Muscle of arm (tissue), 12 donors: ENCODE data around the gene UBALD2. TPM values are rescaled to one million over a fixed set of nuclear protein-coding genes. Genes with fewer than 3 reads are reported as not detected.
"Not testable (repeated sequence)": the region's sequence is repeated elsewhere in the genome, so short reads cannot be mapped to it uniquely, and the experiment has no call there.

Source experiments
- DNase-seq: peaks from one replicate; pipeline ENCODE4 v3.0.0-alpha.2; 2013
- polyA plus RNA-seq, 12 donors: library from polyadenylated mRNA; unstranded; fragments of 120-200 nt; gene quantifications; one replicate each; pipeline ENCODE4 v1.2.1, GENCODE V29; 2013; ENCODE audit not compliant: insufficient read length in 12 of 12

Gene UBALD2
- polyA plus RNA-seq, 12 donors: 10.1 to 93.7 (median 18.1) TPM; not detected in 1

DNA sequence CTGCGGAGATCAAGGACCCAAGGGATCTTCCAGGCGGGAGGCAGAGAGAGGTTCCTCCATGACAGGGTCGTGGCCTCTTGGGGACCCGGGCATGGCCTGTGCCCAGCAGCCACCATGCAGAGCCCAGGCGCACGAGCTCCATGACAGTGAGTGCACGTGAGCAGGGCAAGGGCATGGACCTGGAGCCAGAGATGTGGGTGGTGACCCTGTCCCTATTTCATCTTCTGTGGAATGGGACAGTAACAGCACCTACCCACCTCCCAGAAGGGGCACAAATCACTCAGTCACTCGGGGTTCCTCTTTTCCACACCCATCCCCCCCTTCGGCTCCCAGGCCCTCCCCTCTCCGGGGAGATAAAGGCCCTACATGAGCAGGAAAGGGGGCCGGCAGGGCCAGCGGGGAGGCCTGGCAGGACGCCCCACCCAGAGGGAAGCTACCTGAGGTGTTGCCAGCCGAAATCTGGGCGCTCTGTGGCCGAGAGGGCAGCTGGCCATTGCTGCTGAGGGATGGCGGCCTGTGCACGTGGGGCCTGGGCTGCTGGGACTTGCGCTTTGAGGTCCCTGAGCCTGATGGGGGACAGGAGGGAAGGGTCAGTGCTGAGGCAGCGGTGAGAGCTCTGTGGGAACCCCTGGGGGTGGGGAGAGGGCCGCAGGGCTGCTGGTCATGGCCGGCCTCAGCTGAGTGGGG is 10.4 kb downstream of the UBALD2 start:
- DNase-seq: no peak

DNA sequence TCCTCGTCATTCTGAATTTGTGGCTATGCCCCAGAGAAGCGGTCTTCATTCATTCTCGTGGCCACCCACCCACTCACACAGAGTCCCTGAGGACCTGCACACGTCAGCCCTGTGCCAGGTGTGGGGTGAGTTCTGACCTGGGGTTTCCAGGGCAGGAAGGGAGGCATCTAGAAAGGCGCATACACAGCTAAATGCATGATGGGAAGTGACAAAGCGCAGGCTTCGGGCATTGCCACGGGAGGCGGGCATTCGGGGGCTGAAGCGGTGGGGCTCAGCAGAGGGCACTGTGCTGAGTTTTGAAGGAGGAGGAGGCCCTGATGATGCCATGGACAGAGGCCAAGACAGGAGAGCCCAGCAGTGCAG is 10.9 kb downstream of the UBALD2 start:
- no peak for DNase-seq

DNA sequence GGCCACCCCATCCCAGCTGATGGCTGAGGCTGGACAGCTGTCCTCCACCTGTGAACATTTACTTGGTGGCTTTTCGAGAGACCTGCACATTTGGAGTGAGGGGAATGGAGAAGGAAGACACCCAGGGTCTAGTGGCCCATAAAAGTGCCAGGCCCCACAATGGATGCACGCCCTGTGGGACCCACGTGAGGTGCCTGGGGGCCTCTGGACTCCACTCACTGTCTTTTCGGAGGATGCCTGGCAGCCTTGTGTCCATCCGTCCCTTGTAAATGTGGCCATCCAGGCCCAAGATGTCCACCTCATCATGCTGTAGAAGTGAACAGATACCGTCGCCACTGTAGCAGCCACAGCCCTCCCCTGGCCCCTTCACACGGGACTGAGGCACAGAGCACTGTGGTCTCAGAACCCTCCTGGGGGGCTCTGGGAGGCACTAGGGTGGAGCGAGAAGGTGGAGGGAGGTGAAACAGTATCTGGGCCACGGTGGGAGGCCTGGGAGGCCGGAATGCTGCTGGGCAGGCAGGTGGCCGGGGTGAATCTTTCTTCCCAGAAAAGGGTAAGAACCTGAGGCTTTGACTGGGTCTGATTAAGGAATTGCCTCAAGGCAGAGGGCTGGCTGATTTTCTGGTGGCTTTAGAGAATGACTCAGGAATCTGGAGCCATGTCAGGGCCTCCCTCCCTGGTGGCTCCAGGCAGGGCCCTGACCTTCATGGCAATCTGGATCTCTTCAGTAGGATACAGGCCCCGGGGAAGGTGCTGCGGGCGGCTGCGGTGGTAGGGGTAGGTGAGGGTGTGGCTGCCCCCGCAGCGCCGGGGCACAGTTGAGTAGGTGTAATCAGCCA is 11.5 kb downstream of the UBALD2 start:
- no peak for DNase-seq

DNA sequence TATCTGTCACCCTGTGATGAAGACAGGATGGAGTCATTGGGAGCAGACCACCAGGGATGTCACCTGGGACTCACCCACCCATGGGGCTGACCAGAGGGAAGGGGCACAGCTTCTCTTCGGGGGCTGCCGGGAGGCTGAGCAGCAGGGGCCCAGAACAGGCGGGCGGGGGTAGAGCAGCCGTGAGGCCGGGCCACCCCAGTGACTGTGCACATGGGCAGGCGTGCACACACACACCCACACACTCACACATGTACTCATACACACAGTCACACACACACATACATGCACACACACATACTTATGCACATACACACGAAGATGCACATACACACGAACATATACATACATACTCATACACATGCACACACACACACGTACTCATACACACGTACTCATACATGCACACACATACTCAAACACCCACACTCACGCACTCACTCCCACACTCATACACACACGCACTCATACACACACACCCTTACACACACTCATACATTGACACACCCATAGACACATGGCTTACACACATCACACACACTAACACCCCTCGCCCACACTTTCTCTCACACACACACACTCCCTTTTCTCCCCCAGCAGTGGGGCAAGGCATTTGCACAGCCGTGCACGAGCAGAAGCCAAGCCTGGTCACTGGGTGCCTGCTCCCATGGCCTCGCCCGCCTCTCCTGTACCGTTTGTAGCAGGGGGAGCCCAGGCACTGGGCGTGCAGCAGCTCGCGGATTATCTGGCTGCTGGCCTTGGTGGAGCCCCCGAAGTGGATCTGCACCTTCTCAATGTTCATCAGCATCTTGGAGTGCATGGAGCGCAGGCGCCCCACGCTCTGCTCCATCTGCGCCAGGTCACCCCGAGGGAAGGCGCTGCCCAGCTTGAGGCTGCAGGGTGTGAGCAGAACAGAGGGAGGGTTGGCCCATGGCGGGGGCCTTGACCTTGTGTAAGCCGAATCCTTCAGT is 12.4 kb downstream of the UBALD2 start:
- DNase-seq: no peak

DNA sequence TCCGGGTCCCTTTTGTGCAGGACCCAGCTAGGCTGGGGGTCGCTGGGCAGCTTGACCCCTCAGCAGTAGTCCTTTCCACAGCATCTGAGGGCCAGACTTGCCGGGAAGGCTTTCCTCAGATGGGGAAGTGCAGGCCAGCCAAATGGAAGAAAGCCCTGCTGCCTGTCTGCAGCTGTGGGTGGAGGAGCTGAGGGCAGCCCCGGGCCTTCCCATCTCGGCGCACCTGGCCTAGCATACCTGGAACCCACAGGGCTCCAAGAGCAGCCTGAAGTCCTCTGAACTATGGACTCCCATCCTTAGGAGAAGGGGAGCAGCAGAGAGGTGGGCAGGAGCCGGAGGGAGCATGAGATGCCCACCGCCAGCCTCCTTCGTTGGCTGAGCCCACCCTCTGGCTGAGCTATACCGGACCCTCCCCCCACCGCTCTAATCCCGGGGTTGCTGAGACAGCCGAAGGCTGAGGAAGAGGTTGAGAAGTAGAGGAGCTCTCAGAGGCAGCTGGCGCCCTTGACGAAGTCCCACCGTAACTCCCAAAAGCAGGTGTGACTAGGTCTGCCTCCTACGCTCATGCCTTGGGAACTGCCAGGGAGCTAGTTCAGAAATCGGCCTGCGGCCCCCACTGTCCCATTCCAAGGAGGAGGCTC is 13.2 kb downstream of the UBALD2 start:
- DNase-seq: no peak

DNA sequence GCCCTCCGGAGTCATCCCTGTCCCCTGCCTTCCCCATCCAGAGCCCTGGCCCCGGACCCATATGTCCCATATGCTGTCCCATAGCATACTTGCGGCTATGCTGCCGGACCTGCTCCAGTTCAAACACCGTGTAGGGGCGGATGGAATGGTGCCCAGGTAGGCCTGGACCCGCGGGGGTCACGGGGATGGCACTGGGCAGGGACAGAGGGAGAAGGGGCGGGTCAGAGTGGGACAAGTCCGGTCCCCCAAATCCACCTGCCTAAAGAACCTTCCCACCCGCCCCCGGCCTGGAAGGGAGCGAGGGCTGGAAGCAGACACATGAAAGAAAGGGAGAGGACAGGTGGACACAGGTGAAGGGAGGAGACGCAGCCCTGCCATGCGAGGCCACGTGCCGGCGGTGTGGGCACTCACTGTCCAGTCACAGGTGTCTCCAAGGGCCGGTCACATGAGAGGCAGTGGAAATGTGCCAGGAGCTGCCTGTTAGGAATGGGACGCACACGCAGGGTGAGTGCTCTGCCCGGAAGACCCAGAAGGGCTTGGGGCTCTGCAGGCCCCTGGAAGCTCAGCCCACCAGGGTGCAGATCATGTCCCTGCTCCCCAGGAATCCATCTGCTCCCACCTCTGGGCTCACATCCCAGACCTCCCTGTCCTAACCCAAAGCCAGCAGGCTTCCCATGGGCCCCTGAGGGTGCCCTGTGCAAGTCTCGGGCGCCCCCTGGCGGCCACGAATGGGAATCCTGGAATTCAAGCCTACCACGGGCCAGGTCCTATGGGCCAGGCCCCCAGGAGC is 14.0 kb downstream of the UBALD2 start:
- peak; percentile 86 for DNase-seq

DNA sequence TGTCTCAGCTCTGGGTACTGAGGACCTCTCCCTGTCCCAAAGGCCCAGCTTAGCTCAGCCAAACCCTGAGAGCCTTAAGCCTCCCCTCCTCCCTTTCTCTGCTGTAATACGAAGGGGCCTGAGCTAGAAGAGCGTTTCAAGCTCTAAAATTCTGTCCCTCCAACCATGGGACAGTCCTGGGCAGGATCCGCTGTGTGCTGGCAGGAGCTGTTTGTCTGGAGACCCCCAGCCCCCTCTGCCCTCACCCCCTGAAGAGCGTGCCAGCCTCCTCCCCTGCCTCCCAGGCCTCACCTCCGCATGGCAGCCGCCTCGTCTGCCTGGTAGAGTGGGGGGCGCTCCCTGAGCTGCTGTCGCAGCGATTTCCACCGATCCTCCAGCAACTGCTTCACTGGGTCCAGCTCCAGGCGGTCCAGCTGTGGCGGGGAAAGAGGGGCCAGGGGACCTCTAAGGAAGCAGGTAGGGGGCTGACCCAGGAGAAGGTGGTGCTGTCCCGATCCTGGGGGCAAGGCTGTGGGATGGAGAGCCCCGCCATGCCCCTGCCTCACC is 14.7 kb downstream of the UBALD2 start:
- no peak for DNase-seq

DNA sequence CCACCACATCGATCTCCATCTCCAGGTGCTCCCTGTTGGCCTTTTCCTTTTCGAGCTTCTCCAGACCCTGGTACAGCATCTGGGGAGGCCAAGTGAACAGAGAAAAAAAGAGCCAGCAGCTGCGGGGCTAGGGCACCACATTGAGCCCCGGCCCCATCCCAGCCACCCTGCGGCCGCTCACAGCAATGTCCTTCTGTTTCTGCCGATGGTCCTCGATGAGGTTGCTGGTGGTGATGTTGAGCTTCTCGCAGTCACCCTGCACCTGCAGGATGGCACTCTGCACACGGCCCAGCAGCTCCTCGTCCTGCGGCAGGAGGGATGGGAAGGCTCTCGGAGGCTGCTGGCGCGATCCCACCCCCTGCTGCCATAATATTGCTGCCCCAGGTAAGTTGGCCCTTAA is 15.5 kb downstream of the UBALD2 start:
- no peak for DNase-seq

DNA sequence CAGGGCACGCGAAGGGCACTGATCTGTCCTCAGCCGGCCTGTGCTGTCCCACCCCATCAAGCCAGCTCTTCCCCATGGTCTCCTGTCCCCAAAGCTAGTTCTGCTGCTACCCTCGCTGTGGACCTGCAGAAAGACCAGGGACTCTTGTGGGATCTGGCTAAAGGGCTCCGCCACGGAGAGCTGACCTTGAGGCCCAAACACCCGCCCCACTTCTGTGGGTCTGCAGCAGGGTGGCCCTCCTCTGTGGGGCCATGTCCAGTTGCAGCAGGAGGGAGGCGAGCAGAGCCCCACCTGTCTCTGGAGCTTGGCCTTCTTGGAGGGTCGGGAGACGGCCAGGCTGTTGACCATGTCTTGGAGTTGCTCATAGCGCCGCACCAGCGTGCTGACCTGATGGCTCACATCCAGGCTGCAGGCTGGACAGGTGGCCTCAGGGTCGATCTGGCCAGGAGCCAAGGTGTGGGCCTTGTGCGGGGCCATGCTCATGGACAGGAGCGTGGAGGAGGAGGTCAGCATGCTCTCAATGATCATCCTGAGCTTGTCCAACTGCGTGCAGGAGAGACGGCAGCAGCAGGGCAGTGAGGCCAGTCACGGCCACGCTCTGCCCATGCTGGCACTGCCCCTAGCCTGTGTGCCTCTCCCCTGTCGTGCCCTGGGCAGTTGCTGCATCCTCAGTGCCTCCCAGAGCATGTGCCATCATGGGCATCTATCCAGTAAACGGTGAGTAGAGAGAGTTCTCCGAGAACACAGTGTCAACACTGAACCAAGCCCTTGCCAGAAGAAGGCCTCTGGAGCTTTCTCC is 16.6 kb downstream of the UBALD2 start:
- DNase-seq: no peak

DNA sequence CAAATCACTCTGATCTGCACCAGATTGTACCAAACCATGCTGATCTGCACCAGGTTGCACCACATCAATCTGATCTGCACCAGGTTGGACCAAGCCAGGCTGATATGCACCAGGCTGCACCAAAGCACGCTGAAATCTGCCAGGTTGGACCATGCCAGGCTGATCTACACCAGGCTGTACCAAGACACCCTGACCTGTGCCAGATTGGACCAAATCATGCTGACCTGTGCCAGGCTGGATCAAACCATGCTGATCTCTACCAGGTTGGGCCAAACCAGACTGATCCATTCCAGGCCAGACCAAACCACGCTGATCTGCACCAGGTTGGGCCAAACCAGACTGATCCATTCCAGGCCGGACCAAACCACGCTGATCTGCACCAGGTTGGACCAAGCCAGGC is 27.4 kb downstream of the UBALD2 start:
- no peak for DNase-seq

DNA sequence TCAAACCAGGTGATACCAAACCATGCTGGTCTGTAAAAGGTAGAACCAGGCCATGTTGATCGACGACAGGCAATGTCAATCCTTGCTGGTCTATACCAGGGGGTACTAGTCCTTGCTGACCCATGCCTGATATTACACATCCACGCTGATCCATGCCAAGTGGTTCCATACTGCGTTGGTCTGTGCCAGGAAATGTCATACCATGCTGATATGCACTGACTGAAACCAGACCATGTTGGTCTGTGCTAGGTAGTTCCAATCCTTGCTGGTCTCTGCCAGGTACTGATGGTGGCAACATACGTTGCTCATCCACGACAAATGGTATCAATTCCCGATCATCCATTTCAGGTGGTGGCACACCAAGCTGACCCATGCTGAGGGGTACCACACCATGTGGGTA is 28.0 kb downstream of the UBALD2 start:
- DNase-seq: no peak

DNA sequence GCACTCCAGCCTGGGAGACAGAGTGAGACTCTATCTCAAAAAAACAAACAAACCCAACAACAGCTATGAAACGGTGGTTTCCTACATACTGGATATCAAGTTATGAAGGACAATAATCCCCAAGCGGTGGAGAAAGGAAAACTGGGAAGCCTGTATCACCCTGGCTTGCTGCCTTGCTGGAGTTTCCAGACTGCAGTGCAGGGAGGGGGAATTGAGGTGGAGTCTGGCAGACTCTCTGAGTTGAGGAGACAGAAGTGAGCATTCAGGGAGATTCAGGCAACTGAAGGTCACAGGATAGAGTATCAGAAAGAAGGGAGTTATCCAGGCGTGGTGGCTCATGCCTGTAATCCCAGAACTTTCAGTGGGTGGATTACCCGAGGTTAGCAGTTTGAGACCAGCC is 31.0 kb downstream of the UBALD2 start:
- peak; percentile 75 for DNase-seq

DNA sequence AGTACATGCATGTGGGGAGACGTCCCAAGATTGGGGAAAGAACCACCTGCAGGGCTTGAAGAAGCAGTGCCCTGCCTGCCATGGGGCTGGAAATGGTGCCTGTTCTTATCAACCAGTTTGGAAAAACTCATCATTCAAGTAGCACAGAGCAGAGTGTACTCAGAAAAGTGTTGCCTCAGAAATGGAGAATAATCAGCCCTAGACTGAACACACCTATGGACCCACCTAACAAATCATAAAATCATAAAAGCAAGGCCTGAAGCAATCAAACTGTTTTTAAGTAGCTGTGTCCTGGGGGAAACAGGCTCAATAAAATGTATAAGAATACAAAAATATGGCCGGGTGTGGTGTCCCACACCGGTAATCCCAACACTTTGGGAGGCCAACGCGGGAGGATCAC is 31.7 kb downstream of the UBALD2 start:
- no peak for DNase-seq

DNA sequence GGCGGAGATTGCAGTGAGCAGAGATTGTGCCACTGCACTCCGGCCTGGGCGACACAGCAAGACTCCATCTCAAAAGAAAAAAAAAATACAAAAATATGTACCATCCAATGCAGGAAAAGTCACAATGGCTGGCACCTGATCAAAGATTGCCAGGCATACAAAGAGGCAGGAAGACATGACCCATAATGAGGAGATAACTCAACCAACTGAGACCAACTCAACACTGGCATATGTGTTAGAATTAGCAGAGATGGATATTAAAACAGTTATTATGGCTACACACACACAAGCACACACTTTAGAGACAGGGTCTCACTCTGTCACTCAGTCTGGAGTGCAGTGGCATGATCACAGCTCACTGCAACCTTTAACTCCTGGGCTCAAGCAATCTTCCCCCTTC is 32.3 kb downstream of the UBALD2 start:
- DNase-seq: no peak

DNA sequence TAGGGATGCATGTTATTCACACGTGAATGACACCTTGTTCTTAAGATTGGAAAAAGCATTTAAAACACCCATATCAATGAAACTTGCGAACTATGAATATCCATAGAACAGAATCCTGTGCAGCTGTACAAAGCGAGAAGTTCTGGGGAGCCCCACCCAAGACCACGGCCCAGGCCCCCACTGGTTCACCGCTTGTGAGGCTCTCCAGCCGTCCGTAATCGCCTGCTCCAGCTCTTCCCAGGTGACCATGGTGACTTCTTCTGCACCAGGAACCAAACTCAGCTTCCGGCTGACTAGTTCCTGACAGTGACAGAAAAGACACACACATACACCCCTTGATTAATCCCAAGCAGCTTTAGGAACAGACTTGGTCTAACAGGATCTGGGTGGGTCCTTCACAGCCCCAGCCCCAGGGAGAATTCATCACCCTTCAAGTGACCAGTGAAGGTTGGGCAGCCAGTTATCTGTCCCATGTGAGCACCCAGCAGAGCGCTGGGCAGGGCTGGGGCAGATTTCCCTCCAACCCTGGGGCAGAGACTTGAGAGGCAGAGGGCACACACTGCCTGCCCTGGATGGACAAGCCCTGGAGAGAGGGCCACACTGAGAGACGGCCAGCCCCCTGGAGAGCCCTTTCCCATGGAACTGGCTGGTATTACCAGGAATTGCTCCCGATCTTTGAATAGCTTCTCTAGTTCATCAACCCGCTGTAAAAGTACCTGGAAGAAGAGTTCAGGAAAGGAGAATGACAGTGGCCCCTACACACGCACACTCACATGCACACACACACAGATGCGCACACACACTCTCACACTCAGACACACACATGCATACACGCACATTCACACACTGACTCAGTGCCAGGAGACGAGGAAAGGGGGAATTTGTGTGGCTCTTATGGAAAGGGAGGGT is 39.3 kb downstream of the UBALD2 start:
- DNase-seq: no peak

DNA sequence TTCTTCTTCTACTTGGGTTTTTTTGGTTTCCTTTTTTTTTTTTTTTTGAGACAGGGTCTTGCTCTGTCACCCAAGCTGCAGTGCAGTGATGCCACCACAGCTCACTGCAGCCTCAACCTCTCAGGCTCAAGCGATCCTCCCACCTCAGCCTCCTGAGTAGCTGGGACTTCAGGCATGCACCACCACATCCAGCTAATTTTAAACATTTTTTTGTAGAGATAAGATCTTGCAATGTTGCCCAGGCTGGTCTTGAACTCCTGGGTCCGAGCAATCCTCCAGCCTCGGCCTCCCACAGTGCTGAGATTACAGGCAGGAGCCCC is 39.9 kb downstream of the UBALD2 start:
- DNase-seq: not testable (repeated sequence)

DNA sequence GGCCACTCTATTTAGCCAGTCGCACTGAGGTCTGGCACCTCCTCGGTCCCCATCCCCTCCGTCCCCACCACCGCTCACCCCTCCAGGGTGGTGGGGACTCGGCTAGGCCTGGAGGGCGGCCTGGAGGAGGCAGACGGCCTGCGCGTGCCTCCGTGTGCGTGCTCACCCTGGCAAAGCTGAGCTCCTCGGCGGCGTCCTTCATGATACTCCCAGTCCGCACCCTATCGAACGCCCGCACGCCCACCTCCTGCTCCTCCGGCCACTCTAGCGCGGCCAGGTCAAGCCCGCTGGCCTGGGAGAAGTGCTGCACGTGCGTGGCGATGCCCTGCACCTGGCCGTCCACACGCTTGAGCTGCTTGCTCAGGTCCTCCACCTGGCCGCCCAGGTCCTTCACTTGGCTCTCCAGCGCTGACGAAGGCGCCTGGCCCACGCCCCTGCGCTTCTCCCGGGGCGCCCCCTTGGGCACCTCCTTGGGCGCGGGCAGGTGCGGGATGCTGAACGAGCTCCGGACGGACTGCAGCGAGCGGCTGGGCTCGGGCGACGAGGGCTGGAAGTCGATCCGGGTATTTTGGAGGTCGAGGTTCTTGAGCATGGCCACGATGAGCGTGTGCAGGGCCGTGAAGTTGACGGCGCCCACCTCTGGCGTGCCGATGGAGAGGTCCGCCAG is 42.3 kb downstream of the UBALD2 start:
- no peak for DNase-seq

DNA sequence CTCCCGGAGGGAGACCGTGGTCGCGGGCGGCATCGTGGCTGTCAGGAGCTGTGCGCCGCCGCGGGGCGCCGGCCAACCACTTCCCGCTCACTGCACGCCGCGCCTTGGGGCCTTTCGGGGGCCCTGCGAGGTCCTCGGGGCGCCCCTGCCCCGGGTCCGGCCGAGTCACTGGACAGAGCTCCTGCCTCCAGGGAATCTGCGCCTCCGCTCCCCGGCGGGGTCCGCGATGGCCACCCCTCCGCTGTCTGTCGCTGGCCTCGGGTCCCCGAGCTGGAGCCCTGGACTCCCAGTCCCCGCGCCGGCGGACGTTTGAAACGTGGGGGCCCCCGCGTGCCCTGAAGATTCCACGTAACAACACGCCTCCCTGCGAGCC is 42.8 kb downstream of the UBALD2 start, which contains the start of gene QRICH2:
QRICH2 (minus strand) TSS at position 311 of the 373 bp plus-strand sequence; CDS start at position 33, 278 bp downstream.
- DNase-seq: no peak
